NCI-H2107 treated with DMSO at 0.1 percent for 48 hours (cell line): ENCODE results near the gene ADAMTS14.
A peak's percentile ranks its signal among the peaks of the same experiment; 100 is the strongest.
"Not testable (repeated sequence)": the region's sequence is repeated elsewhere in the genome, so short reads cannot be mapped to it uniquely, and the experiment has no call there.

Experiments used
- DNase-seq: peaks from one replicate; lab custom pipeline; 2025; ENCODE audit not compliant: unreplicated experiment; lab: John Stamatoyannopoulos, UW

The ADAMTS14 gene

GRCh38 chr10:70749756-70750155, 77.5 kb downstream of the ADAMTS14 start:
- no peak for DNase-seq

- no peak for DNase-seq
These were observed 77.9 kb downstream of the ADAMTS14 start for GRCh38 chr10:70750156-70750703.

GRCh38 chr10:70751356-70751755, 79.0 kb downstream of the ADAMTS14 start:
- DNase-seq: no peak

GRCh38 chr10:70751991-70752390, 79.7 kb downstream of the ADAMTS14 start:
- no peak for DNase-seq

GRCh38 chr10:70752571-70752970, 80.3 kb downstream of the ADAMTS14 start:
- DNase-seq: no peak

- DNase-seq: no peak
These were observed 80.8 kb downstream of the ADAMTS14 start for GRCh38 chr10:70753026-70753663.

- DNase-seq: no peak
These were observed 81.7 kb downstream of the ADAMTS14 start for GRCh38 chr10:70753841-70754621.

- peak; percentile 18 for DNase-seq
These were observed 84.5 kb downstream of the ADAMTS14 start for GRCh38 chr10:70756700-70757360.

GRCh38 chr10:70757856-70758255, 85.5 kb downstream of the ADAMTS14 start:
- no peak for DNase-seq

GRCh38 chr10:70758757-70759514, 86.6 kb downstream of the ADAMTS14 start:
- DNase-seq: peak; percentile 82

- DNase-seq: peak; percentile 26
These were observed 87.5 kb downstream of the ADAMTS14 start for GRCh38 chr10:70759781-70760180.

GRCh38 chr10:70760271-70760787, 88.0 kb downstream of the ADAMTS14 start:
- DNase-seq: no peak

- no peak for DNase-seq
These were observed 88.8 kb downstream of the ADAMTS14 start for GRCh38 chr10:70761031-70761601.

- DNase-seq: no peak
These were observed 89.5 kb downstream of the ADAMTS14 start for GRCh38 chr10:70761727-70762350.

- no peak for DNase-seq
These were observed 90.3 kb downstream of the ADAMTS14 start for GRCh38 chr10:70762441-70763175.

GRCh38 chr10:70763567-70763966, 91.3 kb downstream of the ADAMTS14 start:
- DNase-seq: no peak

GRCh38 chr10:70765794-70766594, 93.7 kb downstream of the ADAMTS14 start:
- DNase-seq: no peak

- not testable (repeated sequence) for DNase-seq
These were observed 95.8 kb downstream of the ADAMTS14 start for GRCh38 chr10:70768026-70768685.
